Stimulated activated naive CD8-positive, alpha-beta T cell treated with anti-CD3 and anti-CD28 coated beads, Interleukin-15, Interleukin-2, amounts not matched to agents 100 ng/mL and 50 ng/mL, for 24 hours (primary cell): ENCODE results near the gene RYR2.

Experiments
- H3K27ac Mint-ChIP-seq: one replicate; pipeline ENCODE4 v1.8.0; 2021; ENCODE audit warnings: mild to moderate bottlenecking, mixed read lengths
- H3K27me3 Mint-ChIP-seq: one replicate; pipeline ENCODE4 v1.8.0; 2021; ENCODE audit warnings: mixed read lengths
- H3K36me3 Mint-ChIP-seq: one replicate; pipeline ENCODE4 v1.8.0; 2021; ENCODE audit warnings: low read depth, mixed read lengths
- H3K4me1 Mint-ChIP-seq: one replicate; pipeline ENCODE4 v1.8.0; 2021; ENCODE audit warnings: low read depth, mixed read lengths
- H3K4me3 Mint-ChIP-seq: one replicate; pipeline ENCODE4 v1.8.0; 2021; ENCODE audit warnings: mild to moderate bottlenecking, mixed read lengths
- H3K9me3 Mint-ChIP-seq: one replicate; pipeline ENCODE4 v1.8.0; 2021; ENCODE audit warnings: mixed read lengths

RYR2 gene

GRCh38 chr1:237042892-237043576 lies 1.1 kb downstream of the RYR2 start:
- Mint-ChIP-seq H3K27me3 (peaks cover 53% of the 10 kb centered on the region), H3K9me3 (no peaks in the 10 kb centered on the region), H3K4me3 (peak overlapping the region; percentile 1), H3K36me3 (no peaks in the 10 kb centered on the region), H3K4me1 (peaks cover 13% of the 10 kb centered on the region), H3K27ac (no peak overlapping the region)

GRCh38 chr1:237043846-237044636 lies 2.1 kb downstream of the RYR2 start:
- peaks cover 47% of the 10 kb centered on the region for H3K27me3 Mint-ChIP-seq

GRCh38 chr1:237045278-237046016 lies 3.5 kb downstream of the RYR2 start:
- Mint-ChIP-seq H3K9me3 (no peaks in the 10 kb centered on the region), H3K27ac (no peak overlapping the region), H3K4me1 (peaks cover 13% of the 10 kb centered on the region), H3K27me3 (peaks cover 44% of the 10 kb centered on the region), H3K4me3 (no peak overlapping the region), H3K36me3 (no peaks in the 10 kb centered on the region)

More at GRCh38 chr1:237043846-237044636, 2.1 kb downstream of the RYR2 start:
- Mint-ChIP-seq H3K9me3 (no peaks in the 10 kb centered on the region), H3K27ac (no peak overlapping the region), H3K4me1 (peaks cover 13% of the 10 kb centered on the region), H3K36me3 (no peaks in the 10 kb centered on the region), H3K4me3 (no peak overlapping the region)

GRCh38 chr1:237048803-237049202 lies 6.8 kb downstream of the RYR2 start:
- no peaks in the 10 kb centered on the region for H3K36me3 Mint-ChIP-seq
- no peak overlapping the region for H3K4me3 Mint-ChIP-seq
- H3K27ac Mint-ChIP-seq, result no peak overlapping the region
- H3K27me3 Mint-ChIP-seq, result peaks cover 26% of the 10 kb centered on the region
- no peaks in the 10 kb centered on the region for H3K4me1 Mint-ChIP-seq
- H3K9me3 Mint-ChIP-seq, result no peaks in the 10 kb centered on the region

GRCh38 chr1:237050185-237050584 lies 8.2 kb downstream of the RYR2 start:
- no peaks in the 10 kb centered on the region for H3K9me3 Mint-ChIP-seq
- no peak overlapping the region for H3K27ac Mint-ChIP-seq
- H3K27me3 Mint-ChIP-seq, result peaks cover 17% of the 10 kb centered on the region
- H3K4me3 Mint-ChIP-seq, result no peak overlapping the region
- H3K36me3 Mint-ChIP-seq, result no peaks in the 10 kb centered on the region
- no peaks in the 10 kb centered on the region for H3K4me1 Mint-ChIP-seq

GRCh38 chr1:237050915-237051314 lies 8.9 kb downstream of the RYR2 start:
- H3K36me3 Mint-ChIP-seq, result no peaks in the 10 kb centered on the region
- no peaks in the 10 kb centered on the region for H3K4me1 Mint-ChIP-seq
- no peak overlapping the region for H3K27ac Mint-ChIP-seq
- H3K27me3 Mint-ChIP-seq, result peaks cover 15% of the 10 kb centered on the region
- no peak overlapping the region for H3K4me3 Mint-ChIP-seq
- H3K9me3 Mint-ChIP-seq, result no peaks in the 10 kb centered on the region

GRCh38 chr1:237054313-237054712 lies 12.3 kb downstream of the RYR2 start:
- no peak overlapping the region for H3K27ac Mint-ChIP-seq
- no peaks in the 10 kb centered on the region for H3K9me3 Mint-ChIP-seq
- H3K27me3 Mint-ChIP-seq, result peaks cover 15% of the 10 kb centered on the region
- H3K36me3 Mint-ChIP-seq, result no peaks in the 10 kb centered on the region
- H3K4me1 Mint-ChIP-seq, result no peaks in the 10 kb centered on the region
- no peak overlapping the region for H3K4me3 Mint-ChIP-seq

GRCh38 chr1:237058470-237058869 lies 16.5 kb downstream of the RYR2 start:
- Mint-ChIP-seq H3K4me3 (no peak overlapping the region), H3K4me1 (no peaks in the 10 kb centered on the region), H3K9me3 (no peaks in the 10 kb centered on the region), H3K27me3 (peaks cover 9% of the 10 kb centered on the region), H3K27ac (no peak overlapping the region), H3K36me3 (no peaks in the 10 kb centered on the region)

GRCh38 chr1:237059244-237059643 lies 17.3 kb downstream of the RYR2 start:
- no peaks in the 10 kb centered on the region for H3K4me1 Mint-ChIP-seq
- H3K27ac Mint-ChIP-seq, result no peak overlapping the region
- no peaks in the 10 kb centered on the region for H3K9me3 Mint-ChIP-seq
- peaks cover 5% of the 10 kb centered on the region for H3K27me3 Mint-ChIP-seq
- no peak overlapping the region for H3K4me3 Mint-ChIP-seq
- no peaks in the 10 kb centered on the region for H3K36me3 Mint-ChIP-seq

- Mint-ChIP-seq H3K27ac (no peak overlapping the region), H3K27me3 (peaks cover 4% of the 10 kb centered on the region), H3K36me3 (no peaks in the 10 kb centered on the region), H3K9me3 (peaks cover 4% of the 10 kb centered on the region), H3K4me1 (no peaks in the 10 kb centered on the region), H3K4me3 (no peak overlapping the region)
These were observed 21.0 kb downstream of the RYR2 start for GRCh38 chr1:237062976-237063375.

- no peaks in the 10 kb centered on the region for H3K36me3 Mint-ChIP-seq
- no peak overlapping the region for H3K27ac Mint-ChIP-seq
- no peak overlapping the region for H3K4me3 Mint-ChIP-seq
- H3K9me3 Mint-ChIP-seq, result peaks cover 4% of the 10 kb centered on the region
- no peaks in the 10 kb centered on the region for H3K4me1 Mint-ChIP-seq
- H3K27me3 Mint-ChIP-seq, result peaks cover 4% of the 10 kb centered on the region
These were observed 23.9 kb downstream of the RYR2 start for GRCh38 chr1:237065903-237066302.

GRCh38 chr1:237070519-237070918 lies 28.5 kb downstream of the RYR2 start:
- Mint-ChIP-seq H3K27me3 (peaks cover 4% of the 10 kb centered on the region), H3K4me3 (no peak overlapping the region), H3K9me3 (peaks cover 12% of the 10 kb centered on the region), H3K27ac (no peak overlapping the region), H3K4me1 (no peaks in the 10 kb centered on the region), H3K36me3 (no peaks in the 10 kb centered on the region)

GRCh38 chr1:237071641-237072420 lies 29.8 kb downstream of the RYR2 start:
- Mint-ChIP-seq H3K36me3 (no peaks in the 10 kb centered on the region), H3K27me3 (peaks cover 4% of the 10 kb centered on the region), H3K27ac (no peak overlapping the region), H3K4me3 (no peak overlapping the region), H3K9me3 (peaks cover 10% of the 10 kb centered on the region), H3K4me1 (no peaks in the 10 kb centered on the region)

- Mint-ChIP-seq H3K27me3 (no peaks in the 10 kb centered on the region), H3K4me1 (no peaks in the 10 kb centered on the region), H3K27ac (no peak overlapping the region), H3K36me3 (no peaks in the 10 kb centered on the region), H3K9me3 (peaks cover 10% of the 10 kb centered on the region), H3K4me3 (no peak overlapping the region)
These were observed 32.6 kb downstream of the RYR2 start for GRCh38 chr1:237074371-237075117.
